DMS 273 (cell line): Measurements from ENCODE around the gene BLOC1S1.

Experiments
- DNase-seq: peaks from one replicate; lab custom pipeline; 2025; ENCODE audit not compliant: unreplicated experiment; lab: John Stamatoyannopoulos, UW

BLOC1S1 gene

GRCh38 chr12:55708695-55709233, 7.1 kb upstream of the BLOC1S1 start:
- DNase-seq, result peak; percentile 41

GRCh38 chr12:55711786-55712553, 3.9 kb upstream of the BLOC1S1 start:
- DNase-seq, result peak; percentile 46

DNA sequence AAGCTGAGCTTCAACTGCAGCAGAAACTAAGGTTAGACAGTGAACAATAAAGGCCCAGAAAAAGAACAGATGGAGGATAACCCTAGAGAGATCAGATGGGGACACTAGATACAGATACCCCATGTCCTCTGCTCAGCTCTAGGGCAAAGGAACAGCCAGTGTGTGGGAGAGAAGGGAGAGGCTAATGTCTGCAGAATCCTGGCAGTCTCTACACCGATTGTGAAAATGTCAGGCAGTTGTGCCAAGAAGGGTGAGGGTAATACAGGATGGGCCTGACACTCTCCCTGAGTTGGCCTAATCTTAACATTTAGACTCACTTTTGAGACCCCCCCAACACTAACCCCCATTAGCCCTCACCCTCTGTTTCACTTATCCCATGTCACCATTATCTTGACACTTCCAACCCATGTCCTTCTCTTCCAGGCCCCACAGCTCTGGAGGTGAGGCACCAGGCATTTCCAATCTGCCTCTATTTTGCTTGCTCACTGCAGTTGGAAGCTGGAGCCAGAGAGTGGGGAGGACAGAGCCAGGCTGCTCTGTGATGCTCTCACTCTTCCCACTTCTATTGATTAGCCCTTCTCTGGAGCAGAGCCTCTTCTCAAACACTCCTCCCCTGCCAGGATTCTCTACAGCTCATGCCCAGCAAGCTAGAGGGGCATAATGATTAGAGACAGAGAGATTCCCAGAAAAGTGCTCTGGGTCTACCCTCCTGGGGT, 3.0 kb upstream of the BLOC1S1 start:
- peak; percentile 19 for DNase-seq

DNA sequence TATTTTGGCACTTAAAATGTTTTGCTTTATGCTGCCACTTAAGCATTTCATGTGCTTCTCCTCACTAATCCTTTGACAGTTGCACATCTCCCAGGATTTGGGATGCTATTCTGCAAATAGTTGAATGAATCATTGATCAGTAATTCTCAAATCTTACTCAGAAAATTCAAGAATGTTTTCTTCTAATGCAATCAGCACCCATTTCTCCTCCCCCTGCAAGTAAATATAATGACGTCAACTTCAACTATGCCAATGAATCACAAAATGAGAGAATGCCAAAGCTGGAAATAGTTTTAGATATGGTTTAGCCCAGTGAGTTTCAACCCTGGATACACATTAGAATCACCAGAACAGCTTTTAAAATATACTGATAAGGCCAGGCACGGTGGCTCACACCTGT, 2.1 kb upstream of the BLOC1S1 start:
- DNase-seq, result no peak

- no peak for DNase-seq
Observed at GRCh38 chr12:55715169-55715764, 579 bp upstream of the BLOC1S1 start.

DNA sequence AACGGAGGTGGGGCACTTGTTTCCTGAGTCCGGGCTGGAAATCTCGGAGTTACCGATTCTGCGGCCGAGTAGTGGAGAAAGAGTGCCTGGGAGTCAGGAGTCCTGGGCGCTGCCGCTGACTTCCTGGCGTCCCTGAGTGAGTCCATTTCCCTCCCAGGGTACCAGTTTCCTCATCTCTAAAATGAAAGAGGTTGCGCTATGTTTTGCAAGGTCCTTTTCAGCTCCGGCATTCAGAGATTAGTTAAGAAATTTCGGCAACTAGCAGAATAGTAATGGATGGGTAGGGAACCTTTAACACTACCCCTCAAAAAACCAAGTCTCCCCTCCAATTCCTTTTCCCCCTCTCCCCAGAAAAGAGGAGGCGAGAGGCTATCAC, 724 bp downstream of the BLOC1S1 start:
- DNase-seq, result no peak

DNA sequence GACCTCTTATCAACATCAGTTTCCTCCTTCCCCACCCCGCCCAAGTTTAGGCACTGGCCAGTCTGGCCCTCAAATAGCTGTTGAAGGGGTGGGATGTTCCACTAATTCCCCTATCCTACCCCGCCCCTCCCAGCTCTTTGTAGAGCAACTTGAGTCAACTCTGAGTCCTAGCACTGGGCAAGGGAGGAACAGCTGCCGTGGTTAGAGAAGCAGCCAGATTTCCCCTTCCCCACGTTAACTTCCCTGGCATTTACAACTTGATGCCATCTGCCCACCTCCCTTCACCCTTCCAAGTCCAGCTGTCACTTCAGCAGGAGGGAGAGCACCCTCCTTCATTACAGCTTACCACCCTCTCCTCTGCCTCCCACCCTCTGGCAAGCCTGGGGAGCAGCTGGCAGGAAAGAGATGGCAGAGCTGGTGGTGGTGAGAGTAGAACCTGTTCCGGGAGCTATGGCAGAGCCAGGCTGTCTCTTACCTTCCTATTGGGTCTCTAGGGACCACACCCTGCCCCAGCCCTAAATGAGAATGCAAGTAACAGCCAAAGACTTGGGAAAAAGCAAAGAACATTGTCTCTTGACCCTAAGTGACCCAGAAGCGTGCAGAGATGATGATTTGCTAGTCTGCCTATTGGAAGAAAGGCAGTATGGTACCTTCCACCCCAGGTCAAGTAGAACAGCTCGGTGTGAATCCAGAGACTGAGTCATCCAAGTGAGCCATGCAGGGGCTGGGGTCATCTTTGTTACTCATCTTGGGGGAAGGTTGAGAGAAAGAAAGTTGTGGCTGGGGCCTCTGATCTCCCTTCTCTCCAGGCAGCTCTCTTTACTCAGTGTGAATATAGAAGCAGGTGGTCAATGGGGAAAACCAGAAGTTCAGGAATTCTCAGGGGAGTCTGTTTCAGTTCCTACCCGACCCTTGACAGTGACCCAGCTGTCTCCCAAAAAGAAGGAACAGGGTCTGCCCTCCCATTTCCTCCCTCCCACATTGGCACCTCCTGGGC, 1.5 kb downstream of the BLOC1S1 start:
- DNase-seq, result peak; percentile 98

- no peak for DNase-seq
Observed at GRCh38 chr12:55718015-55718414, 2.2 kb downstream of the BLOC1S1 start.

DNA sequence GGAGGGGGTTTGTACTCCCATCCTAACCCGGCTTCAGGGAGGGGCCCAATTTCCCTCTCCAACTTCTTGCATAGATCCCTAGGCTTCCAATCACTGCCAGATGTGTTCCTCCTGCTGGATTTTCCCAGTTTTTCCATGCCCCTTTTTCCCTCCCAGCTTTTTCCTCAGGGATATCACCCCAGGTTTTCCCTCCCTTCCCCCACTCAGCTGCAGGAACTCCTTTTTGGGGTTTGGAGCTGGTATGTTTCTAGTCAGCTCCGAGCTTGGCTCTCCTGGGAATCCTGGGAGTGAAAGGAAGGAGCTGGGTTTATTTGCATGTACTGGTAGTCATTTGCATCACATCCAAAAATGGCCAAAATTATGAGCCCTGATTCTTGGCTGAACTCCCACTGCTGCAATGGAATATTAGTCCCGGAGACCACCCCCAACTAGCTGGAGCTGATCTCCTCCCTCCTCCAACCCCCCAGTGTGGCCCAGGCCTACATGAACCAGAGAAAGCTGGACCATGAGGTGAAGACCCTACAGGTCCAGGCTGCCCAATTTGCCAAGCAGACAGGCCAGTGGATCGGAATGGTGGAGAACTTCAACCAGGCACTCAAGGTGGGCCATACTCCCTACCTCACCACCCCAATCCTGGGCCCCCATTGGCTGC, 2.9 kb downstream of the BLOC1S1 start:
- DNase-seq, result peak; percentile 34

DNA sequence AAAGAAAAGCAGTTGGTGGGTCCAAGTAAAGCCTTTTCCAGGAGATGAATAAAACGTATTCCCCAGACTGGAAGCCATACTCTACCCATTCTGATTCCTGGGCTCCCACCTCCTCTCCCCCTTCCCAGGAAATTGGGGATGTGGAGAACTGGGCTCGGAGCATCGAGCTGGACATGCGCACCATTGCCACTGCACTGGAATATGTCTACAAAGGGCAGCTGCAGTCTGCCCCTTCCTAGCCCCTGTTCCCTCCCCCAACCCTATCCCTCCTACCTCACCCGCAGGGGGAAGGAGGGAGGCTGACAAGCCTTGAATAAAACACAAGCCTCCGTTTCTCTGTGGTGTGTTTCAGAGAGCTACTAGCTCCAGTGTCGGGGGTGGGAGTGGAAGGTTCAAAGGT, 3.5 kb downstream of the BLOC1S1 start:
- no peak for DNase-seq

DNA sequence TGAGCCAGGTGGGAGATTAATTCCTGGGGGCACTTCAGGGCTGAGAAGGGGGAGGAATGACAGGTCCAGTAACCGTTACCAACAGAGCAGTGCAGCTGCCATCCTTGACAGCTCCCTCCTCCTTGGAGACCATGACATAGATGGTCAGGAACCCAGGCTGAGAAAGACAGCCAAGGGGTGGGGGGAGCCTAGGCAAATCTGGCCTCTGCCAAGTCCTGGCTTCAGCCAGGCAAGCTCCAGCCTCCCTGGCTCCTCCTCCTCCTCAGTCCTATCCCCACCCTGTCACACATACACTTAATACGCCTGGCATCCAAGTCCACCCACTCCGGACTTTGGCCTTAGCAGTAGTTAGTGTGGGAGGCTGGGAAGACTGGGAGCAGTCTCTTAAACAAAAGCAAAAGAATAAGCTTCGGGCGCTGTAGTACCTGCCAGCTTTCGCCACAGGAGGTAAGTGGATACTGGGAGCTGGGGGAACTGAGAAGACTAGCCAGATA, 4.3 kb downstream of the BLOC1S1 start, which contains the start of gene RDH5:
Gene RDH5, plus strand, starts transcription at position 323 of the 494 bp plus-strand sequence. CDS start 792 bp downstream, outside the sequence.
- peak; percentile 85 for DNase-seq

GRCh38 chr12:55720894-55721444, 5.1 kb downstream of the BLOC1S1 start:
- peak; percentile 96 for DNase-seq

DNA sequence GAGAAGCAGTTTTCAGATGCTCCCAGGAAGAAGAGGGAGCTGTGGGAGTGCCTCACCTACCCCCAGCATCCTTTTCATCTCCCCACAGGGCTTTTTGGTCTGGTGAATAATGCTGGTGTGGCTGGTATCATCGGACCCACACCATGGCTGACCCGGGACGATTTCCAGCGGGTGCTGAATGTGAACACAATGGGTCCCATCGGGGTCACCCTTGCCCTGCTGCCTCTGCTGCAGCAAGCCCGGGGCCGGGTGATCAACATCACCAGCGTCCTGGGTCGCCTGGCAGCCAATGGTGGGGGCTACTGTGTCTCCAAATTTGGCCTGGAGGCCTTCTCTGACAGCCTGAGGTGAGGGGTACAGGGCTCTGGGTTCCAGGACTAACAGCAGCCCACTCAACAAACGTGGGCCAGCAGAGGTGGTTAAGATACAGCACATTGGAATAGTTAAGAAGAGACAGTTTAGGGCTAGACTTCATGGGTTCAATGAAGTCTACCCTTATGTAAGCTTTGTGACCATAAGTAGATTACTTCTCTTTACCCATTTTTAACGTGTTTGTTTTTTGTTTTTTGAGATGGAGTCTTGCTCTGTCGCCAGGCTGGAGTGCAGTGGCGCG, 5.9 kb downstream of the BLOC1S1 start:
- DNase-seq, result peak; percentile 27

GRCh38 chr12:55722948-55723347, 7.1 kb downstream of the BLOC1S1 start:
- DNase-seq, result peak; percentile 14

DNA sequence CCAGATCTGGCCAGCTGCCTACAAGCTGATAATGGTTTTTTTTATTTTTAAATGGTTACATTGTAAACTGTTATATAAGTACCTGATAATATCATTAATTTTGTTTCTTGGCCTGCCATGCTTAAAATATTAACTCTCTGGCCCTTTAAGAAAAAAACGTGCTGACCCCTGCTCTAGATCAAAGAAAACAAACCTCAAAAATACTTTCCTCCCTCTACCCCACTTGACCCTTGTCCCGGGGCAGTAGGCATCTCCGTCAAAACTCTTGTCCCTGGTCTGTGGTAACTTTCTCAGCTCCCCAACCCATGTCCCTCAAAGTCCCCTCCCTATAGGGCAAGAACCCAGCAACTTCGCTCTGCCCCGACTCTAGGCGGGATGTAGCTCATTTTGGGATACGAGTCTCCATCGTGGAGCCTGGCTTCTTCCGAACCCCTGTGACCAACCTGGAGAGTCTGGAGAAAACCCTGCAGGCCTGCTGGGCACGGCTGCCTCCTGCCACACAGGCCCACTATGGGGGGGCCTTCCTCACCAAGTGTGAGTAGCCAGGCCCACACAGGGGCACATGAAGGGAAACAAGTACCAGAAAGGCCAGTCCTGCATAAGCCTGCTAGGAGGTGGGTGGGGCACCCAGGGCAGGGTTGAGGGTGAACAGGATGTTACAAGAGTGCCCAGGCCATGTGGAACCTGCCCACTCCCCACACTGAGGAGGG, 7.8 kb downstream of the BLOC1S1 start:
- DNase-seq, result no peak

- peak; percentile 80 for DNase-seq
Observed at GRCh38 chr12:55724226-55724939, 8.5 kb downstream of the BLOC1S1 start.

DNA sequence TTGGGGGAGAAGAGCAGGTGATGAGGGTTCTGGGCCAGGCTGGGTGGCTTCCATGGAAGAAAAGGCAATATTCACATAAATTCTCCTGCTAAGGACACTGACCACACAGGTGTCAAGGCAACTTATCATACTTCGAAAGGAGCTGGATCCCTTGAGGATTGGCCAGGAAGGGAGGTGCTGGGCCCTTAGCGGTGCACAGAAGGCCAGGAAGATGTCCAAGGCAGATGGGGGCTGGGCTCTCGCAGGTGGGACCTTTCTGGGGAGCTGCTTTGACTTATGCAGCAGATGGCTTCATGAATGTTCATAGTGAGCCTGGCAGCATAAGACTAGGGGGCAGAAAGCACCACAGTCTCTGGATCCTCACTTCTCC, 9.1 kb downstream of the BLOC1S1 start:
- DNase-seq, result peak; percentile 63

DNA sequence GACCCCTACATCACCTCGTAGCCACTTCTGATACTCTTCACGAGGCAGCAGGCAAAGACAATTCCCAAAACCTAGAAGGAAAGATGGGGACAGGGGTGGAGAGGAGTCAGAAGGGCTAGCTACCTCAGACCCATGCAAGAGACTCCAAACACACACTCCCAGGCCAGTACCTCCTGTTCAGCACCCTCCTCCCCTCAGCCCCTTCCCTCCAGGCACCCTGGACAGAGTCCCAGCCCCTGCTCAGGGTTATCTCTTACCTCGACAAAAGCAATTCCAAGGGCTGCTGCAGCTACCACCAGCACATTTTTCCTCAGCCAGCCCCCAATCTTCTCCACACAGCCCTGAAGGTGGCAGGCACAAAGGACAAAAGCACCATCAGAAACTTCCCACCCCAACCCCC, 9.7 kb downstream of the BLOC1S1 start:
- no peak for DNase-seq
